Rectal smooth muscle tissue (tissue), 1 donor: ENCODE measurements around the gene CNOT1.
"Not testable (repeated sequence)": the region's sequence is repeated elsewhere in the genome, so short reads cannot be mapped to it uniquely, and the experiment has no call there.

ENCODE experiments used
- H3K27ac ChIP-seq: one replicate; pipeline ENCODE4 v1.7.0; 2013; ENCODE audit warnings: low read depth, low read length, inconsistent platforms
- H3K27me3 ChIP-seq: one replicate; pipeline ENCODE4 v1.7.0; 2013; ENCODE audit warnings: low read length; ENCODE audit not compliant: control insufficient read depth, insufficient read depth
- H3K36me3 ChIP-seq: one replicate; pipeline ENCODE4 v1.7.0; 2013; ENCODE audit warnings: low read length; ENCODE audit not compliant: control insufficient read depth, insufficient read depth
- H3K4me1 ChIP-seq: one replicate; pipeline ENCODE4 v1.7.0; 2013; ENCODE audit warnings: low read length; ENCODE audit not compliant: control insufficient read depth, insufficient read depth
- H3K4me3 ChIP-seq: one replicate; pipeline ENCODE4 v1.7.0; 2013; ENCODE audit warnings: low read length
- H3K9ac ChIP-seq: one replicate; pipeline ENCODE4 v1.7.0; 2013; ENCODE audit warnings: low read length

Gene CNOT1

DNA sequence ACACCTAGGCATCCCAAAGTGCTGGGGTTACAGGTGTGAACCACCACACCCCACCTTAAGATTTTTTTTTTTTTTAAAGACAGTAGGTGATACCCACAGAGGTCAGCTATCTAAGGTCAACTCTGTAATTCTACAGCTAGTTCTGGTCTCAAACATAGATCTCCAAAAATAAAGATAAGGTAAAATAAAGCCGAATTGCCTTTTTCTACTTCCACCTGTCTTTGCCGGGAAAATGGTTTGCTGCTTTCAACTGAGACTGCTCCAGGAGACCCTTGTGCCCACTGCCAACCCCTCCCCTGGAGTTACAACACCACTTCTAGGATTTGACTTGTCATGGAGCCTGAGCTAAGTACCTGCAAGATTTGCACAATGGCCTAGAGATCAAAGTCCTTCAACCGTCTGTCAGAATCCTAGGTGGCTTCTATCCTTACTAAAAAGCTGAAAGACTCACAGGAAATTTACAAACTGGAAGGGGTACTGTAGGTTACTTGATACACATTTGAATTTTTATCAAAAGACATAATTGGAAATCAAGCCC is 4.7 kb upstream of the CNOT1 start:
- H3K27ac ChIP-seq = no peak overlapping the region
- no peak overlapping the region for H3K4me3 ChIP-seq
- no peak overlapping the region for H3K9ac ChIP-seq
- no peaks in the 10 kb centered on the region for H3K4me1 ChIP-seq
- H3K36me3 ChIP-seq = no peaks in the 10 kb centered on the region
- no peaks in the 10 kb centered on the region for H3K27me3 ChIP-seq

DNA sequence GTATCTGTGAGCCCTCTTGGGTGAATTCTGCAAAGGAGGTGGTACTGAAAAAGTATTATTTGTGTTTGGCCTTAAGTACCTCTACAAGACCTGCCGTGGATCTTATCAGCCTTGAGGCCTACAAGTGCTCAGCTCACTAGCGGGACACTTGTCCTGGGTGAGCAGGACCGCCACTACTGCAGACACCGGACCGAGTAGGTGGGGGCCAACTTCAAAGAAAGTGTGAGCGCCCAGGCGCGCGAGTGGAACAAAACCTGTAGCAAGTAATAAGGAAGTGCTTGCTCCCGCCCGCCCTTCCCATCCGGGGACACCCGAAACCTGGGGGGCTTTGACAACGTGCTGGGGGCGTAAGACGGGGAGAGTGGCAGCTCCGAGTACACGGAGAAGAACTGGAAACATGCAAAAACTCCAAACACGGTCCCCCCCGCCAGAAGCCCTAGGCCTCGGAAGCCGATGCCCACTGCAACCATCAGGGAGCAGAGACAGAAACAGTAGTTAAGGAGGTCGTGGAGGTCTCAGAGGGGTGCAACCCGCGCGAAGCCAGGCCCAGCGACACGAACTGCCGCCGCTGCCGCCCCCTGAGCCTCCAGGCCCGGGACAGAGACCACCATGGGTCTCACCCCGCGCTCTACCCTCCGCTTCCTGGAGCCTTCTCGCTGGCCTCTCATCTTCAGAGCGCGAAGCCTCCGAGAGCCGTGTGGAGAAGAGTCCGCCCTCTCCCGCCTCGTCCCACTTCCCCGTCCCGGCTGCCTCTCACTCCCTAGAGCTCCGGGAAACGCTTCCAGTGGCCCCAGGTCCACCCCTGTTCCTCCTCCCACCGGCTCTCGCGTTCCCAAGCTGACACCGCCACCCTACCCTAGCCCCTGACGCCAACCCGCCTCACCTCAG is 537 bp downstream of the CNOT1 start:
- H3K27me3 ChIP-seq = no peaks in the 10 kb centered on the region
- H3K27ac ChIP-seq = peak overlapping the region; percentile 98
- H3K36me3 ChIP-seq = no peaks in the 10 kb centered on the region
- H3K4me3 ChIP-seq = peak overlapping the region; percentile 97
- peaks cover 3% of the 10 kb centered on the region for H3K4me1 ChIP-seq
- H3K9ac ChIP-seq = peak overlapping the region; percentile 96

DNA sequence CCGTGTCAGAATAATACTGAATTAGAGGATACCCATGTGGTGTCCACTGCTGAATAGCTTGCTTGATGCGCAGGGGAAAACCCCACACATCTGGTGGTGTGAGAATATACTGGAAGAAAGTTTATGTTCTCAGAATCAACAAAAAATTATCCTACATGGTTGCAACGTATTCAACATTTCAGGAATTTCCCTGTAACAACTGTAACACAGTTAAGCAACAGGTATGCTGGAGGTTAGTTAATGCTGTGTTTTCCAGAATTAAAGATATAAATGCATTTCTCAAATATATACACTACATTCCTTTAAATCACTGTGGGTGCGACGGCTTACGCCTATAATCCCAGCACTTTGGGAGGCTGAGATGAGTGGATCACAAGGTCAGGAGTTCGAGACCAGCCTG is 5.4 kb downstream of the CNOT1 start:
- Histone ChIP-seq H3K4me1 (peaks cover 3% of the 10 kb centered on the region), H3K27me3 (no peaks in the 10 kb centered on the region), H3K27ac (no peak overlapping the region), H3K4me3 (no peak overlapping the region), H3K36me3 (peaks cover 3% of the 10 kb centered on the region), H3K9ac (no peak overlapping the region)

DNA sequence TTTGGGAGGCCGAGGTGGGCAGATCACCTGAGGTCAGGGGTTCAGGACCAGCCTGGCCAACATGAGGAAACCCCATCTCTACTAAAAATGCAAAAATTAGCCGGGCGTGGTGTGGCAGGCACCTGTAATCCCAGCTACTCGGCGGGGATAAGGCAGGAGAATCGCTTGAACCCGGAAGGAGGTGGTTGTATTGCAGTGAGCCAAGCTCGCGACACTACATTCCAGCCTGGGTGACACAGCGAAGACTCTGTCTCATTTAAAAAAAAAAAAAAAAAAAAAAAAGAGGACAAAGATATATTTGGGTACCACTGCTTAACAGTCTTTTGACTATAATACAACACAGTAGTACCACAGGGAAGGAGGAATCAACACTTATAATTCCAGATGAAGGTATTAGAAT is 9.2 kb downstream of the CNOT1 start:
- Histone ChIP-seq H3K4me3 (no peak overlapping the region), H3K4me1 (no peaks in the 10 kb centered on the region), H3K27me3 (no peaks in the 10 kb centered on the region), H3K9ac (no peak overlapping the region), H3K27ac (no peak overlapping the region), H3K36me3 (peaks cover 3% of the 10 kb centered on the region)

DNA sequence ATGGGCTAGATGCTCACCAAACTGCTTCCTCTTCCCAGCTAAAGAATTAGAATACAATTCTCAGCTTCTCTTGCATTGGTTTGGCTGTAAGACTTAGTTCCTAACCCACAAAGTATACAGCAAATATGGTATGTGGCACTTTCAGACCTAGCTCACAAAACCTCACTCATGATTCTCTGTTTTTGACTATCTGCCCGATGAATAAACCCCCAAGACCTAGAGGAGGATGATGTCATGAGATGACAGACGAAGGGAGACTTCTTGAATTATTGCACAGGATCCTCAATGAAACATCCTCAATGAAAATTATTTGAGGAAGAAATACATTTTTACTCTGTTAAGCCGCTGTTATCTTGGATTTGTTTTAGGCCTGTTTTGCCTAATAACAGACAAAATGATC is 14.3 kb downstream of the CNOT1 start:
- Histone ChIP-seq H3K27ac (no peak overlapping the region), H3K36me3 (peaks cover 2% of the 10 kb centered on the region), H3K9ac (no peak overlapping the region), H3K4me3 (no peak overlapping the region), H3K27me3 (no peaks in the 10 kb centered on the region), H3K4me1 (no peaks in the 10 kb centered on the region)

DNA sequence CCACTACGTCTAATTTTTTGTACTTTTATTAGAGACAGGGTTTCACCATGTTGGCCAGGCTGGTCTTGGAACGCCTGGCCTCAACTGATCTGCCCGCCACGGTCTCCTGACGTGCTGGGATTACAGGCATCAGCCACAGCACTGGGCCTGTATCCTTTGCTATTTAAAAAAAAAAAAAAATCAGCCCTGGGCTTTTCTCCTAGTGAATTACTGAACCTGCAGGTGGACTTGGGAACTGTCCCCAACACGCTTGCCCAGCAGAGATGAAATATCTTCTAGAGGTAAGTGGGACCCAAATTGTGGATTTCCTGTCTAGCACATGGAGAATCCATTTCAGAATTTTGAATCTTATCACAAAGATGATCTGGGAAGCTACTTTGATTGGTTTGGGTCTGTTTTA is 14.8 kb downstream of the CNOT1 start:
- H3K27ac ChIP-seq = no peak overlapping the region
- no peak overlapping the region for H3K4me3 ChIP-seq
- no peak overlapping the region for H3K9ac ChIP-seq
- peaks cover 2% of the 10 kb centered on the region for H3K36me3 ChIP-seq
- H3K27me3 ChIP-seq = no peaks in the 10 kb centered on the region
- H3K4me1 ChIP-seq = no peaks in the 10 kb centered on the region

DNA sequence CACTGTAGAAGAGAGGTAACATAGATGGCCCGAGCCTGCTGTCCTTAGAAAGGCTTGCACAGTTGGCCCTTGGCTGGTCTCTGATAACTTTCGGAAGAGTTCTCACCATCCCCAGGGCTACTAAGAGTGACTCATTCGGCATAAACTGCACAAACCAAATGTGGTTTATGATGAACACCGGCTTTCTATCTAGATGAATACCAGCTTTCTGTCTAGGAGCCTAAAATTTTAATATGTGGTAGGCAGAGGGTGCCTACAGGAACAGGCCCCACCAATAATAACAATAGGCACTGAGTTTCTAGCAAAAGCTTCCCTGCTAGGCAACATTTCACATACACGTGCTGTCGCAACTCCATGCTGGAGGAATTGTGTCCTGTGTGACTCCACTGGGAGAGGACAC is 15.4 kb downstream of the CNOT1 start:
- Histone ChIP-seq H3K4me1 (no peaks in the 10 kb centered on the region), H3K9ac (no peak overlapping the region), H3K4me3 (no peak overlapping the region), H3K36me3 (peaks cover 2% of the 10 kb centered on the region), H3K27ac (no peak overlapping the region), H3K27me3 (no peaks in the 10 kb centered on the region)

DNA sequence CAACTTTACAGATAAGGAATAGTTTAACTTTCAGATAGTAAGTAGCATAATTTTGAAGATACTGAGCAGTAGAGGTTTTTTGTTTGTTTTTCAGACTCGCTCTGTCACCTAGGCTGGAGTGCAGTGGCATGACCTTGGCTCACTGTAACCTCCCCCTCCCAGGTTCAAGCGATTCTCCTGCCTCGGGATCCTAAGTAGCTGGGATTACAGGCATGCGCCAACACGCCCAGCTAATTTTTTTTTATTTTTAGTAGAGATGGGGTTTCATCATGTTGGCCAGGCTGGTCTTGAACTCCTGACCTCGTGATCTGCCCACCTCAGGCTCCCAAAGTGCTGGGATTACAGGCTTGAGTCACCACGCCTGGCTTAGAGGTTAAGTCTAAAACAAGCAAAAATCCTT is 16.7 kb downstream of the CNOT1 start:
- not testable (repeated sequence) for H3K4me3 ChIP-seq, H3K27me3 ChIP-seq, H3K4me1 ChIP-seq, H3K9ac ChIP-seq, H3K36me3 ChIP-seq, H3K27ac ChIP-seq

DNA sequence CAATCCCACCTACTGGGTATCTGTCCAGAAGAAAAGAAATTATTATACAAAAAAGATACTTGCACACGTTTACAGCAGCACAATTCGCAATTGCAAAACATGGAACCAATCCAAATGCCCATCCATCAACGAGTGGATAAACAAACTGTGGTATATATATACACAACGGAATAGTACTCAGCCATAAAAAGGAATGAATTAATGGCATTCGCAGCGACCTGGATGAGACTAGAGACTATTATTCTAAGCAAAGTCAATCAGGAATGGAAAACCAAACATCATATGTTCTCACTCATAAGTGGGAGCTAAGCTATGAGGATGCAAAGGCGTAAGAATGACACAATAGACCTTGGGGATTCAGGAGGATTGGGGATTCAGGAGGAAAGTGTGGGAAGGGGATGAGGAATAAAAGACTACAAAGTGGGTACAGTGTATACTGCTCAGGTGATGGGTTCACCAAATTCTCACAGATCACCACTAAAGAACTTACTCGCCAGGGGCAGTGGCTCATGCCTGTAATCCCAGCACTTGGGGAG is 21.0 kb downstream of the CNOT1 start:
- Histone ChIP-seq H3K27me3 (no peaks in the 10 kb centered on the region), H3K9ac (no peak overlapping the region), H3K27ac (no peak overlapping the region), H3K4me1 (no peaks in the 10 kb centered on the region), H3K36me3 (peaks cover 2% of the 10 kb centered on the region), H3K4me3 (no peak overlapping the region)

DNA sequence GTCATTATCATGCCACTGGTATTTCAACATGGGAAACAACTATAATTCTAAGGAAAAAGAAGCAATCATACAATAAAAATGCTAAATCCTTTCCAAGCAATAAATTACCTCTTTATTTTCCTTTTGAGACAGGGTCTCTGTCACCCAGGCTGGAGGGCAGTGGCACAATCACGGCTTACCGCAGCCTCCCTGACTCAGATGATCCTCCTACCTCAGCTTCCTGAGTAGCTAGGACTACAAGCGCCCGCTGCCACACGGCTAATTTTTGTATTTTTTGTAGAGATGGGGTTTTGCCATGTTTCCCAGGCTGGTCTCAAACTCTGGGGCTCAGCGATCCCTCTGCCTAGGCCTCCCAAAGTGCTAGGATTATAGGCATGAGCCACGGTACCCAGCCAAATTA is 24.1 kb downstream of the CNOT1 start:
- H3K27me3 ChIP-seq = no peaks in the 10 kb centered on the region
- H3K27ac ChIP-seq = no peak overlapping the region
- H3K4me3 ChIP-seq = no peak overlapping the region
- peaks cover 3% of the 10 kb centered on the region for H3K36me3 ChIP-seq
- no peaks in the 10 kb centered on the region for H3K4me1 ChIP-seq
- no peak overlapping the region for H3K9ac ChIP-seq

DNA sequence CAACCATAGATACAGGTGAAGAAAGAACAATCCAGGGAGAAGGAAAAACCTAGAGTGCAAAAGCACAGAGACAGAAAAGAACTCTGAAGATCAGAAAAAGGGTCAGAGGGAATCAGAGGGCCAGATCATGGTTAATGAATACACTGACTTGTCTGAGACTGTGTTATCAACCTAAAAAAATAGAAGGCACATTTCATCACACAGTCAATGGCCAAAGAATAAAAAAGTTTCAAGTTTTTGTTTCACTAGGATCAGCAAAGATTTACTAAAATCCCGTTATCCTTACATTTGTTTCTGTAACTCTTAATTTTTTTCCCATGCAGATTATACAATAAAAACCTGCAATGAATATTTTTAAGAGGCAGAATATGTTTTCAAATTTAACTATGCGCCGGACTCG is 38.5 kb downstream of the CNOT1 start:
- no peak overlapping the region for H3K27ac ChIP-seq

DNA sequence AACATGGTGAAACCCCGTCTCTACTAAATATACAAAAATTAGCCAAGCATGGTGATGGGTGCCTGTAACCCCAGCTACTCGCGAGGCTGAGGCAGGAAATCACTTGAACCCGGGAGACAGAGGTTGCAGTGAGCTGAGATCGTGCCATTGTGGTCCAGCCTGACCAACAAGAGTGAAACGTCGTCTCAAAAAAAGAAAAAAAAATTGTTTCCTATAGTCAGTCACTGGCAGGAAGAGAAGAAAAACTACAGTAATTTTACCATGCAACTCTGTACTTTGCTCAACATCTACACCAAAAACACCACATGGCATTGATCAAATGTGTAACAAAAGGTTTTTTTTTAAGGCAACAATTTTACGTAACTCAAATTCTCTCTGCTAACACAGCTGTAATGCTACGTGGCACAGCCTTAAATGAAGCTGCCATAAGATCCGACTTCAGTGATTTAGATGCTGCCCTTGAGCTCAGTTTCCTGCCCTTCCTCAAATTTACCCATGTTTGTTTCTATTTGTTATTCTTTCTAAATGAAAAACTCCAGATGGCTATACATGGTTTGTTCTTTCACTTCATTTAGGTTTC is 40.2 kb downstream of the CNOT1 start:
- Histone ChIP-seq H3K4me3 (no peak overlapping the region), H3K36me3 (peaks cover 18% of the 10 kb centered on the region), H3K4me1 (no peaks in the 10 kb centered on the region), H3K9ac (no peak overlapping the region), H3K27ac (no peak overlapping the region), H3K27me3 (no peaks in the 10 kb centered on the region)

More for the DNA sequence above, 38.5 kb downstream of the CNOT1 start:
- no peak overlapping the region for H3K9ac ChIP-seq
- H3K27me3 ChIP-seq = no peaks in the 10 kb centered on the region
- peaks cover 24% of the 10 kb centered on the region for H3K36me3 ChIP-seq
- no peaks in the 10 kb centered on the region for H3K4me1 ChIP-seq
- no peak overlapping the region for H3K4me3 ChIP-seq
